ENCODE measurements around the gene LRRC9.

Gene LRRC9

GRCh38 chr14:59919570-59920377 lies at the start of gene LRRC9:
Gene LRRC9 (plus strand): TSS chr14:59920144.
- H3K4me3 ChIP-seq (ENCODE audit: low read depth, low read length): peak within 1 kb of the TSS; percentile 44
- no peak for DNase-seq (ENCODE audit: low read depth)

DNA sequence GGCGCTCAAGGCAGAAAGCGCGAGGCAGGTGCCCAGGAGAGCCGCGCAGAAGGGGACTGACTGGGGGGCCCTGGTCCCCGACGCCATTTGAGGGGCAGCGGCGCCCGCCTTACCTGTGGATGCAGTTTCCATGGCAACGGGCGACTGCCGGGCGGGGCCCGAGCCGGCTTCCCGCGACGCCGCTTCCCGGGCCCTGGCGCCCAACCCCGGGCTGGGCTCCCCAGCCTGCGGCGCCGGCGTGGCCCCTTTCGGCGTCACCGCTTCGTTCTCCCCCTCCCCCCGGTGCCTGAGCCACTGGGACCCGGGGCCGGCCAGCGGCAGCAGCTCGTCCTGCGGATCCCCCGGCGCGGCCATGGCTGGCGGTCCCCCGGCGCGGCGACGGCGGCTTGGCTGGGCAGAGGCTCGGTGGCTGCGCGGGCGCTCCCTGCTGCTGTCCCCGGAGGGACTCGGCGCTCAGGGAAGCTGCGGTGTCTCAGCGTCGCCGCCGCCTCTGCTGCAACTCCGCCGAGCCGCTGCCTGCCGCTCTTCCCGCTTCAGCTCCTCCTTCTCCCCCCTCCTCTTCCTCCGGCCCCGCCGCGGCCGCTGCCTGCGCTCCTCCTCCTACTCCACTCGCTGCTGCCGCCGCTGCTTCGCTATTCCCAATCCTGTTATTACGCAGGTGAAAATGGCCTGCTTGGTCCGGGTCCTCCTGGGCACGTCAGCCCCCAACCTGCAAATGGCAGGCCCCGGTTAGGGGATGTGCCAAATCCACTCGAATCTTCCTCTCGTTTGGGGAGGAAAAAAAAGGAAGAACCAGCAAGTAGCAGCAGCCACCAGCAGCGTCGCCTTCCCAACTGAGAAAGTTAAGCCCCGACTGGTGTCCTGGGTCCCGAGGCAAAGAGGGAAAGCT lies 49.4 kb upstream of the LRRC9 start, which contains the start of gene RTN1:
Gene RTN1, minus strand, starts transcription at position 500 of the 889 bp plus-strand sequence. Its CDS starts 146 bp downstream, at position 354.
- H3K4me3 ChIP-seq (ENCODE audit: low read depth, low read length): peak within 1 kb of the TSS; percentile 54
- peak; percentile 4 for DNase-seq (ENCODE audit: low read depth)

DNA sequence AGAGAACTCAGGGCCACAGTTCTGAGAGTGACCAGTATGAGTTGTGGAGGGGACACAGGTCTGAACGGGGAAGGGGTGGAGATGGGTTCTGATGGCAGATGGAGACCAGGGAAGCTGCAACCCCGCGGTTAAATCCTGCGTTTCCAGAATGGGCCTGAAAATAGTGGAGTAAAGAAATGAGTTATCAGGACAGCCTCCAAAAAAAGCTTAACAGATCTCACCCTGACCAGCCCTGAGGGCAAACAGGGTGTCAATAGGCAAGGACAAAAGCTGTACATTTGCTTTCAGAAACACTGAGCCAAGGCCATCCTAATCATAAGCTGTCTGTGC lies 48.8 kb upstream of the LRRC9 start:
- DNase-seq (ENCODE audit: low read depth): no peak
- peak overlapping the region; percentile 54 for H3K4me3 ChIP-seq (ENCODE audit: low read depth, low read length)

- H3K4me3 ChIP-seq (ENCODE audit: low read depth, low read length): no peak overlapping the region
- no peak for DNase-seq (ENCODE audit: low read depth)
Observed at GRCh38 chr14:59882957-59883356, 37.0 kb upstream of the LRRC9 start.

DNA sequence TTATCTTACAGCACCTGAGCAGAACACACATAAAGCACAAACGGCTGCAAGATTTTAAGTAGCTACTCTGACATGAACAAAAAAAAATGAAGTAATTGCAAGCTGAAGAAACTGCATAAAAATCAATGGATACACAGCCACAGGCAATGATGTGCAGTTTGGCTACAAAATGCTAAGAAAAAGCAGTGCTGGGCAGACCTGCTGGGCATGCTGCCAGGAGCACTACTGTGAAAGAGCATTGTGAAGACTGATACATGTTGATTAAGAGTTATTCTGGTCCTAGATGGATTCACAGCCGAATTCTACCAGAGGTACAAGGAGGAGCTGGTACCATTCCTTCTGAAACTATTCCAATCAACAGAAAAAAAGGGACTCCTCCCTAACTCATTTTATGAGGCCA lies 29.3 kb upstream of the LRRC9 start:
- no peak for DNase-seq (ENCODE audit: low read depth)
- no peak overlapping the region for H3K4me3 ChIP-seq (ENCODE audit: low read depth, low read length)

DNA sequence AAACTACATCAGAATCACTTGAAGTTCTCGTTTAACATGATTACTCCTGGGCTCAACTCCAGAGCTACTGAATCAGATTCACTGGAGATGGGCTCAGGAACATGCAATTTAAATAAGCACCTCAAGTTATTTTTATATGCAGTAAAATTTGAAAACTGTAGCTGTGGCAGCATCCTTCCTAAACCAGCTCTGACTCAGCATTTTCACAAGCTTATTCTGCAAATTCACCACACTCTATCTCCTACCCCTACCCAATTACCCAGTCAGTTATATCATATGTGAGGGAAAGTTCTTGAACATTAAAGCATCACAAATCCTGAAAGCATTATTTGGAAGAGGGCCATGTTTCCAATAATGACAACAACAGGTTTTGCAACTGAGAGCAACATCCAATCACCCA lies 24.2 kb upstream of the LRRC9 start:
- DNase-seq (ENCODE audit: low read depth): no peak
- no peak overlapping the region for H3K4me3 ChIP-seq (ENCODE audit: low read depth, low read length)

DNA sequence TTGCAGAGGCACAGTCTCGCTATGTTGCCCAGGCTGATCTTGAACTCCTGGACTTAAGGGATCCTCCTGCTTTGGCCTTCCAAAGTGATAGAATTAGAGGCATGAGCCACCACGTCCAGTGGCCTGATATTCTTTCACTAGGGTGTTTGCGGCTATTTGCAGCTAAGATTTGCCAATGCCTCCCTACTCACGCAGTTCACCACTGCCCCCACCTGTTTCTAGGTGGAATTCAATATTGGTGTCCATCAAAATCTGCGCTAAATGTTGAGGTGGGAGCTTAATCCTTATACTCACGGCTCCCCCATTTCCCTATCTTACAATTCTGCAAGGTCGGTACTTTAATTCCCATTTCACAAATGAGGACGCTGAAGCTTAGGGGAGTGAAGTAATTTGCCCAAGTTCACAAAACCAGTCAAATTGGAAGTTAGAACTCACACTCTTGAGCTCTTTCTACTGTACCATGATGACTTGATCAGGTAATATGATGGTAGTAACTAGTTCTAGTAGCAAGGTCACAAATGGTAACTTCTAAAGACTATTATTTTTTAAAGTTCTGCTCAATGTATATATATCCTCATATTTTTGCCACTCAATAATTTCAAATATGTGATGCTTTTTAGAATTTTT lies 22.1 kb upstream of the LRRC9 start:
- DNase-seq (ENCODE audit: low read depth): no peak
- H3K4me3 ChIP-seq (ENCODE audit: low read depth, low read length): no peak overlapping the region

GRCh38 chr14:59900556-59900955 lies 19.4 kb upstream of the LRRC9 start:
- H3K4me3 ChIP-seq (ENCODE audit: low read depth, low read length): no peak overlapping the region
- no peak for DNase-seq (ENCODE audit: low read depth)

DNA sequence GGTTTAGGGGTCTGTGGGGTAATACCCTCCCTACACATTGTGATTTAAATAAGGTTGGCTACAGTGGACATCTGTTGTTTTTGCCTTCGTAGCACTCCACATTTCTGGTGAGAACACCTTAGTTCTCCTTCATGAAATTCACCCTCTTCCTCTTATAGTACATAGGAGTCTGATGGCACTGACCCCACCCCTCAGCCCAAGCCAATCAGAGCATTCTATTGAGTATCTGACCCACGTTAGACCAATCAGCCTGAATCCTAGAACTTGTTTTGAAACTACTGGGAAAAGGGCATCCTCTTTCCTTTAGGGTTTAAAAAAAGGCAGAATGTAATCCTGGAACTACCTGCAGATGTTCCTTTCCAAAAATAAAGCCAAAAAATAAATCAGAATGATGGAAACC lies 15.8 kb upstream of the LRRC9 start:
- no peak for DNase-seq (ENCODE audit: low read depth)
- no peak overlapping the region for H3K4me3 ChIP-seq (ENCODE audit: low read depth, low read length)

DNA sequence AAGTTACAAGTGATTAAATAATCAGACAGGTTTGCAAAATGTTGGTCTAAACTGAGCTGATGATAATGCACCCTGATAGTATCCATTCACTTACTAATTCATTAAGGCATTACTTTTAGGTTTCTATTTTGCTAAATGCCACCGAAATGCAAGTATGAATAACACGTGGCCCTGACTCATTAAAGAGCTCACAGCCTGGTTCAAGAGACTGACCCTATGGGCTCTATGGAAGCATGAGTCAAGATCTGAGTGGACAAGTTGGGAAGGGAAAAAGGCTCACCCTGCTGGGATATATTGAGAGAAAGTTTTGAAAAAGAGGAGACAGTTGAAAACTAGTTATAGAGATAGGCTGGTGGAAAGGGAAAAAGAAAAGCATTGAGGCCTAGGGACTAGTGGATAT lies 14.8 kb upstream of the LRRC9 start:
- no peak for DNase-seq (ENCODE audit: low read depth)
- H3K4me3 ChIP-seq (ENCODE audit: low read depth, low read length): no peak overlapping the region

- H3K4me3 ChIP-seq (ENCODE audit: low read depth, low read length): no peak overlapping the region
- no peak for DNase-seq (ENCODE audit: low read depth)
Observed at GRCh38 chr14:59912443-59912842, 7.5 kb upstream of the LRRC9 start.

- no peak overlapping the region for H3K4me3 ChIP-seq (ENCODE audit: low read depth, low read length)
- DNase-seq (ENCODE audit: low read depth): no peak
Observed at GRCh38 chr14:59913187-59913586, 6.8 kb upstream of the LRRC9 start.

DNA sequence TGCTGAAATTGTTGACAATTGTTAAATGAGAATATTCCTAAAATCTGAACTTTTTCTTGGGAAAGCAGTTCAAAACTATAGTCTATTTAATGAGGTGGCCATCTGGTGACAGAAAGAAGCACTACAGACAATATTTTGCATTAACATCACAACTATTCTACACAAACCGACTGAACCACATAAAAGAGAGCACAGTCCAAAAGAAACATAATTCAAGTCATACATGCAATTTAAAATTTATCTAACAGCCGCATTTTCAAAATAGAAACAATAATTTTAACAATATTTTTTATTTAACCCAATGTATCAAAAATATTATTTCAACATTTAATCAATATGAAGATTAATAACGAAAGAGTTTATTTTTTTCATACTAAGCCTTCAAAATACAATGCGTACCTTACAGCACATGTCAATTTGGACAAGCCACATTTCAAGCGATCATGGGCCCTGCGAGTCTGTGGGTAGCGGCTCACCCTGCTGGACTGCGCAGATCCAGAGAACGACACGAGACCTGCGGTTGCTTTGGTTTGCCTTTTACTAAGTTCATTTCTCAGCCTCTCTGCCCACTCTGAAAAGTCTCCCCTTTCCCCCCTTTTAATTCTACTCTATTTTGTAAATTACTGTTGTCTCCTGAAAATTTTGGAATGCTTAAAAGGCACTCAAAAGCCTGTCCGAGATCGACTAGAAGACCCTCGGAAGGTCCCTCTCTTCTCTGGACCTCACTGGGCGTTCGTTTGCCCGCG lies 947 bp upstream of the LRRC9 start:
- no peak for DNase-seq (ENCODE audit: low read depth)
- H3K4me3 ChIP-seq (ENCODE audit: low read depth, low read length): peak overlapping the region; percentile 44

- DNase-seq (ENCODE audit: low read depth): no peak
- no peak overlapping the region for H3K4me3 ChIP-seq (ENCODE audit: low read depth, low read length)
Observed at GRCh38 chr14:59920378-59920683, 387 bp downstream of the LRRC9 start.

DNA sequence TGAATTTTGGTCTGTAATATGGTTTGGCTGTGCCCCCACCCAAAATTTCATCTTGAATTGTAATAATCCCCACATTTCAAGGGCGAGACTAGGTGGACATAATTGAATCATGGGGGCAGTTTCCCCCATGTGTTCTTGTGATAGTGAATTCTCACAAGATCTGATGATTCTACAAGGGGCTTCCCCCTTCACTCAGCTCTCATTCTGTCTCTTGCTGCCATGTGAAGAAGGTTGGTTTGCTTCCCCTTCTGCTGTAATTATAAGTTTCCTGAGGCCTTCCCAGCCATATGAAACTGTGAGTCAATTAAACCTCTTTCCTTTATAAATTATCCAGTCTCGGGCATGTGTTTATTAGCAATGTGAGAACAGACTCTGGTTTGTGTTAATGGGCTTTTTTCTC lies 5.9 kb downstream of the LRRC9 start:
- no peak for DNase-seq (ENCODE audit: low read depth)

GRCh38 chr14:59926534-59926933 lies 6.6 kb downstream of the LRRC9 start:
- H3K4me3 ChIP-seq (ENCODE audit: low read depth, low read length): no peak overlapping the region
- no peak for DNase-seq (ENCODE audit: low read depth)

More for the DNA sequence above, 5.9 kb downstream of the LRRC9 start:
- no peak overlapping the region for H3K4me3 ChIP-seq (ENCODE audit: low read depth, low read length)

DNA sequence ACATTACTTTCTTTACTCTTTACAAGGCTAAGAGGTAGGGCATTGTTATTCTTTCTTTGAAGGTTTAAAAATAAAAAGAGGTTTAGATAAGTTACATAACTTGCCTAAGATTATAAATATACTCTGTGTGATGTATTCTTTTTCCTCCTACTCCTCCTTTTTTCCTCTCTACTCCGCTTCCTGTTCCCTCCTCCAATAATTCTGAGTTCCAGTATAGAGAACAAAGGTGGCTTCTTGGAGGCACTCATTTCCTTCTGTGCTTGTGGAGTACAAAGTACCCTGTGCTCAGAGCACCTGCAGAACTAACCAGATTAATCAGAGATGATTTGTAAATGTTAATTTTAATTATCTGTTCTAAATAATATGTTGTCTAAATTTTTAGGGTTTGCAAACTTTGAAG lies 11.3 kb downstream of the LRRC9 start:
- no peak for DNase-seq (ENCODE audit: low read depth)
- no peak overlapping the region for H3K4me3 ChIP-seq (ENCODE audit: low read depth, low read length)

- DNase-seq (ENCODE audit: low read depth): no peak
- no peak overlapping the region for H3K4me3 ChIP-seq (ENCODE audit: low read depth, low read length)
Observed at GRCh38 chr14:59936145-59936544, 16.2 kb downstream of the LRRC9 start.

DNA sequence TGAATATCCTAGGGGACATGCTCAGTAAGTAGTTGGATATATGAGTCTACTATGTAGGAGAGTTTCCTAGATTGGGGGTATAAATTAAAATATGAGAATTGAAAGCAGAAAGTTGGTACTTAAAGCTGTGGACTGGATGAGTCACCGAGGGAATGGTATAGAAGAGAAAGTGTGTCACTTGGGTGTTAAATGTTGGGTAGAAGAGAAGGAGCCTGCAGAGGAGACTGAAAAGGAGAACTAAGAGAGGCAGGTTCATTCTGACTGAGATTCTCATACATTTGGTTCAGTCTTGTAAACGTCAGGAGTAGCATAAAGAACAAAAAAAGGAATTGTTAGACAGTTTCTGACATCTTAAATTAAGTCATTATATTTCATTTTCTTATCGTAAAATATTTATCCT lies 19.9 kb downstream of the LRRC9 start:
- DNase-seq (ENCODE audit: low read depth): no peak
- no peak overlapping the region for H3K4me3 ChIP-seq (ENCODE audit: low read depth, low read length)

Measured in skeletal muscle cell (primary cell).